K562 (cell line): ENCODE data around the gene CYB5R3. TPM values are rescaled to one million over a fixed set of nuclear protein-coding genes. Genes with fewer than 3 reads are reported as not detected.

ENCODE experiments used
- ATAC-seq: fragments of 200-7000 bp; cut with Tn5 transposase; 3 replicates; pipeline ENCODE4 v1.9.1; 2020; ENCODE audit warnings: moderate library complexity
- BruUV-seq: library from RNA; stranded (reverse); fragments of 400-500 nt; replicated peaks from 2 replicates; lab custom pipeline; 2021; lab: Mats Ljungman, UMichigan
- CTCF ChIA-PET: fragments of 300-600 bp; formaldehyde crosslinking; extraction: SDS; loops from one replicate; lab custom pipeline; 2021; ENCODE audit warnings: low intra/inter-chr PET ratio; lab: Yijun Ruan, JAX
- POLR2A ChIA-PET: fragments of 300-600, 350-650 bp; sonication (Branson Sonifier 250); formaldehyde crosslinking; extraction: SDS; loops from one replicate; lab custom pipeline; 2021; ENCODE audit warnings: antibody characterized with exemption, inconsistent platforms; lab: Yijun Ruan, JAX
- DNase-seq, 4 experiments: peaks; one replicate each; pipeline versions ENCODE4 v3.0.0 to v3.0.0-alpha.2; 2011 to 2018; ENCODE audit warnings: low spot score in 3 of 4, mixed read lengths in 3 of 4; ENCODE audit errors: extremely low read depth in 1 of 4
- FAIRE-seq: peaks from 2 replicates; lab custom pipeline; 2011; peaks lifted over from hg19 to GRCh38; lab: Jason Lieb, UNC
- H2AFZ ChIP-seq: 2 replicates; pipeline ENCODE4 v1.6.0; 2011; ENCODE audit warnings: low read depth, low read length, control low read depth, inconsistent platforms
- H3K27ac ChIP-seq: fragments of 200-600 bp; 3 replicates; pipeline ENCODE4 v1.8.0; 2011; ENCODE audit warnings: low read depth, mild to moderate bottlenecking, control low read depth, inconsistent platforms, low read length, moderate library complexity, mixed read lengths; ENCODE audit errors: extremely low read depth
- H3K27me3 ChIP-seq, 2 experiments: fragments of 300-600 bp in 1 of 2; 2 replicates in 1 of 2; 3 replicates in 1 of 2; pipeline versions ENCODE4 v1.6.0 to v1.8.0; 2011; ENCODE audit warnings: inconsistent platforms in 2 of 2, low read length in 2 of 2, mild to moderate bottlenecking in 1 of 2, mixed read lengths in 1 of 2, moderate library complexity in 1 of 2; ENCODE audit not compliant: control insufficient read depth in 2 of 2, insufficient read depth in 2 of 2
- H3K36me3 ChIP-seq: fragments of 300-600 bp; 3 replicates; pipeline ENCODE4 v1.8.0; 2011; ENCODE audit warnings: mild to moderate bottlenecking, low read length, inconsistent platforms; ENCODE audit not compliant: control insufficient read depth, insufficient read depth
- H3K4me1 ChIP-seq, 2 experiments: fragments of 200-600 bp in 1 of 2; replicated peaks in 1 of 2; 2 replicates in 1 of 2; 3 replicates in 1 of 2; pipeline versions ENCODE4 v1.5.1 to v1.8.0; 2011; ENCODE audit warnings: inconsistent platforms in 2 of 2, low read length in 2 of 2, mild to moderate bottlenecking in 1 of 2, mixed read lengths in 1 of 2, moderate library complexity in 1 of 2; ENCODE audit not compliant: control insufficient read depth in 2 of 2, insufficient read depth in 2 of 2
- H3K4me2 ChIP-seq: 2 replicates; pipeline ENCODE4 v1.6.1; 2011; ENCODE audit warnings: low read length, control low read depth, inconsistent platforms, mixed read lengths; ENCODE audit not compliant: insufficient read depth
- H3K4me3 ChIP-seq: fragments of 200-600 bp; sonication (generic), shearing (Covaris generic); 2 replicates; pipeline ENCODE4 v1.5.1; 2016; ENCODE audit warnings: control low read depth, inconsistent platforms
- H3K79me2 ChIP-seq: fragments of 200-600 bp; 3 replicates; pipeline ENCODE4 v1.8.0; 2011; ENCODE audit warnings: low read length, inconsistent platforms; ENCODE audit not compliant: control insufficient read depth, insufficient read depth
- H3K9ac ChIP-seq, 2 experiments: 2 replicates each; pipeline versions ENCODE4 v1.6.0 to v1.6.1; 2011; ENCODE audit warnings: low read depth in 2 of 2, low read length in 2 of 2, control low read depth in 1 of 2, inconsistent platforms in 1 of 2, mild to moderate bottlenecking in 1 of 2, mixed read lengths in 1 of 2; ENCODE audit not compliant: insufficient read depth in 1 of 2
- H3K9me1 ChIP-seq: one replicate; pipeline ENCODE4 v1.6.0; 2011; ENCODE audit warnings: inconsistent platforms, mild to moderate bottlenecking, low read length, moderate library complexity; ENCODE audit not compliant: control insufficient read depth, insufficient read depth
- H3K9me3 ChIP-seq: replicated peaks from 2 replicates; pipeline ENCODE4 v1.5.1; 2011; ENCODE audit warnings: low read depth, low read length, inconsistent platforms; ENCODE audit not compliant: control insufficient read depth, insufficient read depth
- H4K20me1 ChIP-seq: replicated peaks from 2 replicates; pipeline ENCODE4 v1.6.1; 2011; ENCODE audit warnings: low read length, inconsistent platforms, mixed read lengths; ENCODE audit not compliant: control insufficient read depth, insufficient read depth
- DACH1 ChIP-seq: fragments of 450-650 bp; IDR thresholded peaks from 2 replicates; pipeline ENCODE4 v1.6.1; 2018; ENCODE audit not compliant: partially characterized antibody
- FOXP1 ChIP-seq: sonication (generic); formaldehyde crosslinking; IDR thresholded peaks from 2 replicates; pipeline ENCODE4 v1.8.0; 2022; ENCODE audit warnings: mild to moderate bottlenecking, missing genetic modification reagents
- GATA2 ChIP-seq: sonication (generic); formaldehyde crosslinking; IDR thresholded peaks from 2 replicates; pipeline ENCODE4 v1.4.0; 2020; ENCODE audit warnings: mild to moderate bottlenecking, missing genetic modification reagents
- HCFC1 ChIP-seq: IDR thresholded peaks from 2 replicates; pipeline ENCODE4 v1.6.1; 2012; ENCODE audit warnings: low read depth, low read length, improper control_type of control experiment
- HDAC6 ChIP-seq: IDR thresholded peaks from 2 replicates; pipeline ENCODE4 v1.6.1; 2012; ENCODE audit warnings: low read depth, mild to moderate bottlenecking, control low read depth, inconsistent platforms, low read length, moderate library complexity
- MEIS2 ChIP-seq: fragments of 450-650 bp; IDR thresholded peaks from 2 replicates; pipeline ENCODE4 v1.6.1; 2014; ENCODE audit warnings: mild to moderate bottlenecking; ENCODE audit not compliant: partially characterized antibody
- NCOR1 ChIP-seq: fragments of 450-650 bp; IDR thresholded peaks from 2 replicates; pipeline ENCODE4 v1.6.1; 2016; ENCODE audit warnings: mild to moderate bottlenecking, moderate library complexity
- NFYB ChIP-seq: IDR thresholded peaks from 2 replicates; pipeline ENCODE4 v1.6.1; 2011; ENCODE audit warnings: mild to moderate bottlenecking, moderate library complexity; ENCODE audit not compliant: insufficient read length; ENCODE audit errors: extremely low read depth
- RBBP5 ChIP-seq: fragments of 200-600 bp; sonication (generic); IDR thresholded peaks from 2 replicates; pipeline ENCODE4 v1.6.1; 2012; ENCODE audit warnings: borderline replicate concordance, mild to moderate bottlenecking, low read length, control low read depth, inconsistent platforms; ENCODE audit not compliant: insufficient read depth, poor library complexity, severe bottlenecking
- RBM34 ChIP-seq: fragments of 200-400 bp; formaldehyde crosslinking; IDR thresholded peaks from 2 replicates; pipeline ENCODE4 v1.6.1; 2018; ENCODE audit warnings: low read length, borderline replicate concordance; ENCODE audit not compliant: insufficient read depth
- SAP30 ChIP-seq: fragments of 200-600 bp; sonication (generic); IDR thresholded peaks from 2 replicates; pipeline ENCODE4 v1.6.1; 2012; ENCODE audit warnings: borderline replicate concordance, low read depth, mild to moderate bottlenecking, moderate library complexity, low read length, control low read depth, inconsistent platforms; ENCODE audit not compliant: insufficient read depth, poor library complexity, severe bottlenecking
- ZNF639 ChIP-seq, 2 experiments: fragments of 200-800 bp in 1 of 2; sonication (Bioruptor generic) in 1 of 2; sonication (generic) in 1 of 2; formaldehyde crosslinking in 1 of 2; IDR thresholded peaks in 1 of 2; conservative IDR thresholded peaks in 1 of 2; 2 replicates each; pipeline versions ENCODE4 v1.5.0 to v1.6.1; 2016 to 2020; ENCODE audit warnings: missing compliant biosample characterization in 1 of 2, missing genetic modification characterization in 1 of 2, missing genetic modification reagents in 1 of 2
- ZNF740 ChIP-seq, 3 experiments: fragments of 200-800 bp in 1 of 3; sonication (Bioruptor generic) in 1 of 3; sonication (generic) in 1 of 3; formaldehyde crosslinking in 1 of 3; IDR thresholded peaks; 2 replicates each; pipeline versions ENCODE4 v1.6.1 to v1.8.0; 2016 to 2022; ENCODE audit warnings: mild to moderate bottlenecking in 2 of 3, missing compliant biosample characterization in 2 of 3, missing genetic modification characterization in 2 of 3, missing genetic modification reagents in 1 of 3
- ZNF79 ChIP-seq: fragments of 250-450 bp; sonication (Bioruptor Pico); IDR thresholded peaks from 2 replicates; pipeline ENCODE4 v1.4.0; 2020; ENCODE audit warnings: low read depth, mild to moderate bottlenecking, moderate library complexity
- WGBS: fragments of 100-300 bp; shearing (Covaris generic); methylation state at CpG from one replicate; pipeline ENCODE4 v1.1.6; 2016; ENCODE audit warnings: low coverage, mixed read lengths; ENCODE audit not compliant: insufficient coverage; ENCODE audit errors: missing lambda C conversion rate; 5-methylcytosine and 5-hydroxymethylcytosine counted together
- in situ Hi-C: fragments of 300-500 bp; cut with MboI; formaldehyde crosslinking; loops from 4 replicates; pipeline ENCODE4 v1.15.0; 2018; ENCODE audit warnings: inconsistent platforms, mixed read lengths
- intact Hi-C: fragments of 100-400 bp; cut with micrococcal nuclease; formaldehyde crosslinking; loops from 2 replicates; pipeline ENCODE4 v1.14.2; 2022
- polyA plus RNA-seq, 8 experiments: library from polyadenylated mRNA; depleted of rRNA in 4 of 8; stranded (reverse) in 5 of 8; unstranded in 3 of 8; fragments of >200 nt; fragmentation: Nextera tagmentation in 2 of 8; fragmentation: Illumina TruSeq in 1 of 8; extraction: Ambion mirVana in 2 of 8; extraction: Trizol in 1 of 8; gene quantifications; 2 replicates each; pipeline versions ENCODE4 v1.2.1 to v1.2.3, GENCODE V29; 2011 to 2014; ENCODE audit warnings: inconsistent platforms in 1 of 8, missing spikeins in 1 of 8
- total RNA-seq, 7 experiments: library from RNA; depleted of rRNA in 6 of 7; stranded (reverse); fragments of >200 nt in 6 of 7; fragmentation: Illumina TruSeq in 2 of 7; extraction: Trizol in 2 of 7; gene quantifications; 2 replicates each; pipeline versions ENCODE4 v1.2.1 to v1.2.3, GENCODE V29; 2011 to 2021; ENCODE audit warnings: low replicate concordance in 1 of 7

Gene CYB5R3
- total and polyA plus RNA-seq, 9 of the 15 experiments (the other 6 are each of a cell fraction or from before 2014, with no cell fraction given), result 1.4 to 66.8 (median 23.4) TPM

- intact Hi-C loops (no loop called here), in situ Hi-C loops (no loop called here)
- H2AFZ ChIP-seq, result 0 out of 2 replicates have a peak overlapping the region, but pooled peaks have one; percentile 44
- TF ChIP-seq ZNF79 (CRISPR knock-in tag) (no peak), RBM34 (no peak), ZNF740 (CRISPR knock-in tag; IDR thresholded peaks at IDR 0.05) (no peak), ZNF740 (tag; IDR thresholded peaks at IDR 0.05) (no peak), FOXP1 (CRISPR knock-in tag) (no peak), HDAC6 (no peak), GATA2 (CRISPR knock-in tag) (no peak), NCOR1 (no peak), DACH1 (no peak), NFYB (no peak), MEIS2 (no peak), HCFC1 (peak; percentile 63), RBBP5 (peak; percentile 83), ZNF639 (CRISPR knock-in tag; conservative IDR thresholded peaks at IDR 0.05 in 1 of 2, IDR thresholded peaks at IDR 0.05 in 1 of 2) (0 out of 4 replicates have a peak, but pooled peaks of 1 of the 2 experiments have one; percentile 38), SAP30 (peak; percentile 65)
These were observed 67.2 kb downstream of the CYB5R3 start for GRCh38 chr22:42581762-42582716.

More at GRCh38 chr22:42581762-42582716, 67.2 kb downstream of the CYB5R3 start:
- peak; percentile 97 for ATAC-seq
- Histone ChIP-seq H4K20me1 (no peaks in the 10 kb centered on the region), H3K9me3 (no peaks in the 10 kb centered on the region), H3K9ac (peak overlapping the region; percentile 81 to 96), H3K9me1 (no peaks in the 10 kb centered on the region), H3K4me3 (peak overlapping the region; percentile 57), H3K4me1 (peaks cover 0 to 7% of the 10 kb centered on the region in 2 experiments; a peak in 2 of 5 replicates), H3K27ac (peak overlapping the region; percentile 74), H3K79me2 (peaks cover 27% of the 10 kb centered on the region), H3K4me2 (peak overlapping the region; percentile 76), H3K36me3 (peaks cover 75% of the 10 kb centered on the region; the same call in 1 of the 3 replicates), H3K27me3 (no peaks in the 10 kb centered on the region)
- peak; percentile 86 for FAIRE-seq
- POLR2A ChIA-PET, result interaction anchor here (0.6 to 3.0 kb wide), 5 partner anchors 9 to 527 kb away, joined by 3 to 17 read pairs (median 3); partner anchors contain the start of gene POLDIP3
- DNase-seq, result peak; percentile 70 to 87 (median 76)
- no TSS peak for BruUV-seq
- WGBS, result 13% methylated on average over 16 of the region's 64 CpGs
- CTCF ChIA-PET, result no interaction called here
